Neural cell (in vitro differentiated cells): ENCODE measurements around the gene AP3D1.

ENCODE experiments used
- EZH2 ChIP-seq: fragments of 200-600, 300-800 bp; shearing (Covaris generic), sonication (generic); IDR thresholded peaks from 2 replicates; pipeline ENCODE4 v1.6.1; 2014; ENCODE audit warnings: antibody characterized with exemption, low read length, borderline replicate concordance, mild to moderate bottlenecking; ENCODE audit not compliant: insufficient read depth, poor library complexity, severe bottlenecking
- POLR2AphosphoS5 ChIP-seq: IDR thresholded peaks from 2 replicates; pipeline ENCODE4 v1.6.1; 2012
- RAD21 ChIP-seq: fragments of 450-650 bp; conservative IDR thresholded peaks from 2 replicates; pipeline ENCODE4 v1.6.1; 2014; ENCODE audit warnings: antibody characterized with exemption, mild to moderate bottlenecking, moderate library complexity
- TF ChIP-seq, protein P1 (sequence below): IDR thresholded peaks from 2 replicates; pipeline ENCODE4 v1.6.1; 2012; ENCODE audit warnings: borderline replicate concordance
- TF ChIP-seq, protein P2 (sequence below): fragments of 450-650 bp; IDR thresholded peaks from 2 replicates; pipeline ENCODE4 v1.5.1; 2014; ENCODE audit warnings: antibody characterized with exemption, mild to moderate bottlenecking, moderate library complexity; ENCODE audit not compliant: poor library complexity, severe bottlenecking

DNA sequence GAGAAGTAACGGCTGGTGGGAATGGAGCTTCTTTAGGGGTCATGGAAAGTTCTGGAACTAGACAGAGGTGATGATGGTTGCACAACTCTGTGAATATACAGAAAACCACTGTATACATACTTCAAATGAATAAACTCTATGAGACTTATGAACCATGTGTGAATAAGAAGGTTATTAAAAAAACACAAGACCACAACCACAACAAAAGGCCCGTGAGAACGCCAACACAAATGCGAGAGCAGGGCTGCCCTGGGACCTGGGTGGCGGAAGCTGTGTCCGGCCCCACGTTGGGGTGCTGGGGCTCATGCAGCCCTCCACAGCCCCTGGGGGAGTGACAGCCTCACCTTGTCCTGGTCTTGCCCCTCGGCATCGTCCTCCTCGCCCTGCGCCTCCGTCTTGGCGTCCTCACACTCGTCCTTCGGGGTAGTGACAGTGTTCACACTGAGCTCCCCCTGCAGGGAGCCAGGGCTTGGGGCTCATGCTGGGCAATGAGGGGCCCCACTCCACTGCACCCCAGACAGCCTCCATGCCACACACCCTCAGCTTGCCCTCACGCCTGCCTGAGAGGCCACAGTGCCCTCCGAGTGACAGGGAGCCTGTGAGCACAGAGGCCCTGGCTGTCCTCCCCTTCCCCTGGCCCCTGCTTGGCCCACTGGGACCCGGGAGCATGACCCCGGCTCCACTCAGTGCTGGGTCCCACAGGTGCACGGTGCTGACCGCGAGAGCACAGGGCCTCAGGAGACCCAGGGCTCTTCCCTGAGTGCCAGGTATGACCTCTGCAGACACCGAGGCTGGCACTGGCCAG is 38.6 kb downstream of the AP3D1 start:
- TF ChIP-seq, protein P1, sequence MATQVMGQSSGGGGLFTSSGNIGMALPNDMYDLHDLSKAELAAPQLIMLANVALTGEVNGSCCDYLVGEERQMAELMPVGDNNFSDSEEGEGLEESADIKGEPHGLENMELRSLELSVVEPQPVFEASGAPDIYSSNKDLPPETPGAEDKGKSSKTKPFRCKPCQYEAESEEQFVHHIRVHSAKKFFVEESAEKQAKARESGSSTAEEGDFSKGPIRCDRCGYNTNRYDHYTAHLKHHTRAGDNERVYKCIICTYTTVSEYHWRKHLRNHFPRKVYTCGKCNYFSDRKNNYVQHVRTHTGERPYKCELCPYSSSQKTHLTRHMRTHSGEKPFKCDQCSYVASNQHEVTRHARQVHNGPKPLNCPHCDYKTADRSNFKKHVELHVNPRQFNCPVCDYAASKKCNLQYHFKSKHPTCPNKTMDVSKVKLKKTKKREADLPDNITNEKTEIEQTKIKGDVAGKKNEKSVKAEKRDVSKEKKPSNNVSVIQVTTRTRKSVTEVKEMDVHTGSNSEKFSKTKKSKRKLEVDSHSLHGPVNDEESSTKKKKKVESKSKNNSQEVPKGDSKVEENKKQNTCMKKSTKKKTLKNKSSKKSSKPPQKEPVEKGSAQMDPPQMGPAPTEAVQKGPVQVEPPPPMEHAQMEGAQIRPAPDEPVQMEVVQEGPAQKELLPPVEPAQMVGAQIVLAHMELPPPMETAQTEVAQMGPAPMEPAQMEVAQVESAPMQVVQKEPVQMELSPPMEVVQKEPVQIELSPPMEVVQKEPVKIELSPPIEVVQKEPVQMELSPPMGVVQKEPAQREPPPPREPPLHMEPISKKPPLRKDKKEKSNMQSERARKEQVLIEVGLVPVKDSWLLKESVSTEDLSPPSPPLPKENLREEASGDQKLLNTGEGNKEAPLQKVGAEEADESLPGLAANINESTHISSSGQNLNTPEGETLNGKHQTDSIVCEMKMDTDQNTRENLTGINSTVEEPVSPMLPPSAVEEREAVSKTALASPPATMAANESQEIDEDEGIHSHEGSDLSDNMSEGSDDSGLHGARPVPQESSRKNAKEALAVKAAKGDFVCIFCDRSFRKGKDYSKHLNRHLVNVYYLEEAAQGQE, result no peak
- TF ChIP-seq, protein P2, sequence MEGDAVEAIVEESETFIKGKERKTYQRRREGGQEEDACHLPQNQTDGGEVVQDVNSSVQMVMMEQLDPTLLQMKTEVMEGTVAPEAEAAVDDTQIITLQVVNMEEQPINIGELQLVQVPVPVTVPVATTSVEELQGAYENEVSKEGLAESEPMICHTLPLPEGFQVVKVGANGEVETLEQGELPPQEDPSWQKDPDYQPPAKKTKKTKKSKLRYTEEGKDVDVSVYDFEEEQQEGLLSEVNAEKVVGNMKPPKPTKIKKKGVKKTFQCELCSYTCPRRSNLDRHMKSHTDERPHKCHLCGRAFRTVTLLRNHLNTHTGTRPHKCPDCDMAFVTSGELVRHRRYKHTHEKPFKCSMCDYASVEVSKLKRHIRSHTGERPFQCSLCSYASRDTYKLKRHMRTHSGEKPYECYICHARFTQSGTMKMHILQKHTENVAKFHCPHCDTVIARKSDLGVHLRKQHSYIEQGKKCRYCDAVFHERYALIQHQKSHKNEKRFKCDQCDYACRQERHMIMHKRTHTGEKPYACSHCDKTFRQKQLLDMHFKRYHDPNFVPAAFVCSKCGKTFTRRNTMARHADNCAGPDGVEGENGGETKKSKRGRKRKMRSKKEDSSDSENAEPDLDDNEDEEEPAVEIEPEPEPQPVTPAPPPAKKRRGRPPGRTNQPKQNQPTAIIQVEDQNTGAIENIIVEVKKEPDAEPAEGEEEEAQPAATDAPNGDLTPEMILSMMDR, result no peak
- TF ChIP-seq RAD21 (no peak), POLR2AphosphoS5 (no peak), EZH2 (no peak)
